ENCODE measurements around the gene ZSWIM1.

- TF ChIP-seq CTCF (IDR thresholded peaks at IDR 0.05) = no peak
- no peak for TF ChIP-seq POLR2AphosphoS5 (IDR thresholded peaks at IDR 0.05; ENCODE audit: low read depth, low read length)
These were observed 44.9 kb downstream of the ZSWIM1 start for GRCh38 chr20:45925821-45926506.

Measured in Panc1 (cell line).